Tibial nerve (tissue), 4 donors: ENCODE measurements around the gene CCL22. TPM values are rescaled to one million over a fixed set of nuclear protein-coding genes. Genes with fewer than 3 reads are reported as not detected.

Source experiments
- DNase-seq, 2 donors: peaks; one replicate each; pipeline ENCODE4 v3.0.0-alpha.2; 2019; ENCODE audit warnings: low spot score in 2 of 2
- H3K27ac ChIP-seq, 4 donors: fragments of 200-600 bp; sonication (generic) in 3 of 4; one replicate each; pipeline ENCODE4 v1.5.1; 2017 to 2019; ENCODE audit warnings: mild to moderate bottlenecking in 1 of 4
- H3K27me3 ChIP-seq, 2 donors: fragments of 200-600 bp; sonication (generic) in 1 of 2; one replicate each; pipeline versions ENCODE4 v1.5.1 to v1.6.0; 2017 to 2019
- H3K36me3 ChIP-seq, 3 donors: fragments of 200-600 bp; sonication (generic); one replicate each; pipeline ENCODE4 v1.5.1; 2018 to 2019
- H3K4me1 ChIP-seq, 4 donors: fragments of 200-600 bp; sonication (generic) in 3 of 4; one replicate each; pipeline ENCODE4 v1.5.1; 2017 to 2019
- H3K4me3 ChIP-seq, 4 donors: fragments of 200-600 bp; sonication (generic) in 3 of 4; one replicate each; pipeline ENCODE4 v1.5.1; 2017 to 2019; ENCODE audit warnings: mild to moderate bottlenecking in 1 of 4, moderate library complexity in 1 of 4
- H3K9me3 ChIP-seq, 4 donors: fragments of 200-600 bp; sonication (generic) in 3 of 4; one replicate each; pipeline ENCODE4 v1.5.1; 2017 to 2019
- CTCF ChIP-seq, 5 experiments: fragments of 200-600 bp in 3 of 5; fragments of 450-650 bp in 2 of 5; sonication (generic) in 3 of 5; IDR thresholded peaks; one replicate each; pipeline ENCODE4 v1.5.1; 2016 to 2019; ENCODE audit warnings: antibody characterized with exemption in 5 of 5, mild to moderate bottlenecking in 3 of 5, moderate library complexity in 2 of 5
- EP300 ChIP-seq, 2 donors: sonication (generic); formaldehyde crosslinking; IDR thresholded peaks; one replicate each; pipeline ENCODE4 v1.6.1; 2017; ENCODE audit warnings: antibody characterized with exemption in 2 of 2, mild to moderate bottlenecking in 1 of 2
- POLR2A ChIP-seq, 2 donors: fragments of 450-650 bp; IDR thresholded peaks; one replicate each; pipeline ENCODE4 v1.6.1; 2017; ENCODE audit warnings: antibody characterized with exemption in 2 of 2, mild to moderate bottlenecking in 2 of 2, moderate library complexity in 2 of 2
- WGBS, 2 donors: methylation state at CpG; one replicate each; pipeline ENCODE4 v1.1.5; 2018; 5-methylcytosine and 5-hydroxymethylcytosine counted together
- total RNA-seq, 4 donors: library from RNA; depleted of rRNA; stranded (reverse); fragments of >200 nt; gene quantifications; one replicate each; pipeline ENCODE4 v1.1.0, GENCODE V29; 2016

The CCL22 gene
- total RNA-seq = not detected

DNA sequence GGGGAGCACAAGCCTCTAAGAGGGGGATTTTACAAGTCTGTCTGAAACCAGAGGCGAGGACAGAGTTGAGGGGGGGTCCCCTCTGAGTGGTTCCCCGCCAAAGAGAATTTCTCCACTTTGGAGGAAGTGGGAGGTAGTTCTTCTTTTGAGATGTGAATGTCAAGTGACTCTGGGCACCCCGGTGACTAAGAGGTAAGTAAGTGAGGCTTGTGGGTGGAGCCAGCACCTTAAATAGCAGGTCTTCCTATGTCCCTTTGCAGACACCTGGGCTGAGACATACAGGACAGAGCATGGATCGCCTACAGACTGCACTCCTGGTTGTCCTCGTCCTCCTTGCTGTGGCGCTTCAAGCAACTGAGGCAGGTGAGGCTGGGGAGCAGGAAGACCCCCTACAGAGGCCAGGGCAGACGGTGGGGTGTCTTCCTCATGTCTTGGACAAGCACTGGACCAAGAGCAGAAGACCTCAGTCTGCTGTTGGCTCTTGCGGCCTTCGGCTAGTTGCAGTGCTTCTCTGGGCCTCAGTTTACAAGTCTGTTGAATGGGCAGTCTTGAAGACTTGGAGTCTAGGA lies at the start of gene CCL22:
Gene CCL22, plus strand, starts transcription at position 257 of the 569 bp plus-strand sequence. Its CDS starts 34 bp downstream, at position 291.
- 75 to 88% methylated on average over 7 to 9 of the region's 9 CpGs for WGBS, 2 donors
- H3K4me1 ChIP-seq = peaks cover 0 to 4% (median 0%) of the 10 kb centered on the region in 4 donors
- DNase-seq = no peak
- no peaks in the 10 kb centered on the region for H3K36me3 ChIP-seq
- TF ChIP-seq POLR2A (IDR thresholded peaks at IDR 0.05) (no peak), EP300 (IDR thresholded peaks at IDR 0.05) (no peak), CTCF (IDR thresholded peaks at IDR 0.05) (no peak)
- no peaks in the 10 kb centered on the region for H3K9me3 ChIP-seq
- no peak within 1 kb of the TSS for H3K27ac ChIP-seq
- no peak within 1 kb of the TSS for H3K4me3 ChIP-seq
- no peaks in the 10 kb centered on the region for H3K27me3 ChIP-seq

DNA sequence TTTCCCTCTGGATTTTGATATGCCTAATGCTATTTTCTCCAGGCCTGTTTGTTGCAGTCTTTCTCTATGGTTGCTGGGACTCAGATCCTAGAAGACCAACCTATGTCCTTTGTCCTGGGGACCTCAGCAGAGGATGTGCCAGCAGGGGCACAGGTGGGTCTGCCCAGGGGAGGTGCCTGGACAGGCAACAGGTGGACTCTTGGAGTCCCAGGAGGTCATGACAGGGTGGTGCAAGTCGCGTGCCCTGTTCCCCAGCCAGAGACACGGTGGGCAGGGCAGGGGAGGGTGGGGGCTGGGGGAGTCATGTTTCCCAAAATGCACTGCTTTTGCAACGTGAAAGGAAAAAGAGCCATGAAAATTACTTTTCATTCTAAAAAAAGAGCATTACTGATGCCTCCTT lies 47.8 kb upstream of the CCL22 start:
- peaks cover 0 to 9% (median 0%) of the 10 kb centered on the region in 4 donors for H3K4me1 ChIP-seq
- H3K4me3 ChIP-seq = no peak overlapping the region
- no peaks in the 10 kb centered on the region for H3K36me3 ChIP-seq
- no peak for DNase-seq
- no peak overlapping the region for H3K27ac ChIP-seq
- H3K9me3 ChIP-seq = no peaks in the 10 kb centered on the region
- no peaks in the 10 kb centered on the region for H3K27me3 ChIP-seq
- TF ChIP-seq POLR2A (IDR thresholded peaks at IDR 0.05) = no peak
- TF ChIP-seq CTCF (IDR thresholded peaks at IDR 0.05) = no peak
- TF ChIP-seq EP300 (IDR thresholded peaks at IDR 0.05) = no peak
- 32 to 39% methylated on average over 4 of the region's 4 CpGs for WGBS, 2 donors

- TF ChIP-seq CTCF (IDR thresholded peaks at IDR 0.05) (no peak), EP300 (IDR thresholded peaks at IDR 0.05) (no peak), POLR2A (IDR thresholded peaks at IDR 0.05) (no peak)
- Histone ChIP-seq H3K4me1 (peaks cover 0 to 24% (median 0%) of the 10 kb centered on the region in 4 donors), H3K4me3 (no peak overlapping the region), H3K9me3 (no peaks in the 10 kb centered on the region), H3K36me3 (no peaks in the 10 kb centered on the region), H3K27ac (no peak overlapping the region), H3K27me3 (no peaks in the 10 kb centered on the region)
- WGBS, 2 donors = 92 to 95% methylated on average over 2 of the region's 2 CpGs
- no peak for DNase-seq
Measured at GRCh38 chr16:57313509-57313908, 45.1 kb upstream of the CCL22 start.

- no peak overlapping the region for H3K4me3 ChIP-seq
- DNase-seq = no peak
- no peaks in the 10 kb centered on the region for H3K36me3 ChIP-seq
- 67 to 70% methylated on average over 1 of the region's 1 CpG for WGBS, 2 donors
- H3K4me1 ChIP-seq = peaks cover 0 to 24% (median 0%) of the 10 kb centered on the region in 4 donors
- H3K27ac ChIP-seq = no peak overlapping the region
- TF ChIP-seq POLR2A (IDR thresholded peaks at IDR 0.05) = no peak
- no peaks in the 10 kb centered on the region for H3K9me3 ChIP-seq
- H3K27me3 ChIP-seq = no peaks in the 10 kb centered on the region
Measured at GRCh38 chr16:57314161-57314785, 44.3 kb upstream of the CCL22 start.

GRCh38 chr16:57315416-57315815 lies 43.2 kb upstream of the CCL22 start:
- Histone ChIP-seq H3K4me1 (peaks cover 0 to 24% (median 0%) of the 10 kb centered on the region in 4 donors), H3K4me3 (no peak overlapping the region), H3K9me3 (no peaks in the 10 kb centered on the region), H3K27ac (no peak overlapping the region), H3K27me3 (no peaks in the 10 kb centered on the region), H3K36me3 (no peaks in the 10 kb centered on the region)
- 37 to 56% methylated on average over 7 of the region's 7 CpGs for WGBS, 2 donors
- DNase-seq = no peak
- TF ChIP-seq CTCF (IDR thresholded peaks at IDR 0.05) = no peak
- TF ChIP-seq EP300 (IDR thresholded peaks at IDR 0.05) = no peak
